HG03108 (cell line): ENCODE data around the gene SPRR2A.
"Not testable (repeated sequence)": the region's sequence is repeated elsewhere in the genome, so short reads cannot be mapped to it uniquely, and the experiment has no call there.

ENCODE experiments used
- ATAC-seq: cut with Tn5 transposase; IDR thresholded peaks from one replicate; pipeline ENCODE4 v1.9.1; 2021; ENCODE audit warnings: moderate library complexity; ENCODE audit not compliant: unreplicated experiment

SPRR2A gene

DNA sequence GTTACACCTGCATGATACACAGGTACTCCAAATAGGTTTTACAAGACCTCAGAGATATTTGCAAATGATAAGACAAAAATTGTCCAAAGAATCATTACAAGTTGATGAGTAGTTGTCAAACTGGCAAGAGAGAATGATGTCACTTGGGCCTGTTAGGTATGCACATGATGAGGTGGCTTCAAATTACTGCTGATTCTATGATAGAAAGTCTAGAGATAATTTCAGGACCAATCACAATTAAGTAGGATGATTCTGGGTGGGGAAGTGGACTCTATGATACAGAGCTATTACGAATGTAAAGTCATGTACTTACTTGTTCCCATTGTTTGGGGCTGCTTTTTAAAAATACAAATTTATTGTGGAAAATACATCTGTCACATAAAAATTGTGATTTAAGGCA, 31.5 kb downstream of the SPRR2A start:
- ATAC-seq, result no peak

- ATAC-seq, result no peak
These were observed 32.9 kb downstream of the SPRR2A start for GRCh38 chr1:153024413-153024812.

- ATAC-seq, result no peak
These were observed 34.2 kb downstream of the SPRR2A start for GRCh38 chr1:153023109-153023508.

DNA sequence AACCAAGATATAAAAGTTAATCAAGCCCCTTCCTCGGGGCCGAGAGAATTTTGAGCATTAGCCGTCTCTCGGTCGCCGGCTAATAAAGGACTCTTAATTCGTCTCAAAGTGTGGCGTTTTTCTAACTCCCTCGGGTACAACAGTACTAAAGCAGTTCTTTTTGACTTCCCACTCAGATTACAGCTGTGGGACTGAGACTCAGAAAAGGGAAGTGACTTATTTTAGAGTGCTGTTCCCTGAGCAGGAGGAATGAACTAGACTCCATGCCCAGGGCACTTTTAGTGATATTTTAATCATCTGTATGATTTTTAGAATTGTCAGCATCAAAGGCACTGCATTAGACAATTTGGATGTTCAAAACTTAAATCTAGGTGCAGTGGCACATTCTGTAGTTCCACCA, 35.0 kb downstream of the SPRR2A start:
- ATAC-seq, result not testable (repeated sequence)

DNA sequence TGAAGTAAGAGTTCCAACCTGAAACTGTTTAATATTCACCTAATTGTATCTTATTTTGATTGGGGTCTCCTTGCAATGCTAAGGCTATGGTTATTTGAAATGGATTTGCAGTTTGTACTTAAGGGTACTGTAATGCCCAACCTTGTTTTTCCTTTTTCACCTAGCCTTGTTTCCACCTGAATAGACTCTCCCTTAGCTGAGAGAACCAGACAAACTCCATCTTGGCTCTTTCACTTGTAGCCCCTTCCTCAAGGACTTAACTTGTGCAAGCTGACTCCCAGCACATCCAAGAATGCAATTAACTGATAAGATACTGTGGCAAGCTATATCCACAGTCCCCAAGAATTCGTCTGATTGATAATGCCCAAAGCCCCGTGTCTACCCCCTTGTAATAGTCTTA, 35.5 kb downstream of the SPRR2A start:
- ATAC-seq, result not testable (repeated sequence)

DNA sequence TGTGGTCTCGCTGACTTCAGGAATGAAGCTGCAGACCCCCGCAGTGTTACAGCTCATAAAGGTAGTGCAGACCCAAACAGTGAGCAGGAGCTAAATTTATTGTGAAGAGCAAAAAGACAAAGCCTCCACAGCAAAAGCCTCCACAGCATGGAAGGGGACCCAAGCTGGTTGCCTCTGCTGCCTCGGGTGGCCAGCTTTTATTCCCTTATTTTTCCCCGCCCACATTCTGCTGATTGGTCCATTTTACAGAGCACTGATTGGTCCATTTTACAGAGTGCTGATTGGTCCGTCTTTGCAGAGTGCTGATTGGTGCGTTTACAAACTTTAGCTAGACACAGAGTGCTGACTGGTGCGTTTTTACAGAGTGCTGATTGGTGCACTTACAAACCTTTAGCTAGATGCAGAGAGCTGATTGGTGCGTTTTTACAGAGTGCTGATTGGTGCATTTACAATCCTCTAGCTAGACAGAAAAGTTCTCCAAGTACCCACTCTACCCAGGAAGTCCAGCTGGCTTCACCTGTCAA, 46.0 kb downstream of the SPRR2A start:
- ATAC-seq, result not testable (repeated sequence)
